Psoas muscle (tissue), 8 donors: Measurements from ENCODE around the gene HERPUD2. TPM values are rescaled to one million over a fixed set of nuclear protein-coding genes. Genes with fewer than 3 reads are reported as not detected.

Experiments used
- ATAC-seq, 4 donors: fragments of 200-7000 bp; cut with Tn5 transposase; one replicate each; pipeline ENCODE4 v1.9.1; 2020; ENCODE audit warnings: moderate library complexity in 3 of 4, mild to moderate bottlenecking in 2 of 4
- DNase-seq, 2 donors: peaks; one replicate each; pipeline ENCODE4 v3.0.0-alpha.2; 2020
- H3K27ac ChIP-seq: fragments of 200-600 bp; one replicate; pipeline ENCODE4 v1.8.0; 2022
- H3K27me3 ChIP-seq, 3 donors: fragments of 200-600 bp in 1 of 3; one replicate each; pipeline versions ENCODE4 v1.6.1 to v1.8.0; 2013 to 2022; ENCODE audit warnings: low read length in 2 of 3, mild to moderate bottlenecking in 2 of 3, moderate library complexity in 1 of 3; ENCODE audit not compliant: insufficient read depth in 3 of 3
- H3K36me3 ChIP-seq, 2 donors: fragments of 200-600 bp in 1 of 2; one replicate each; pipeline versions ENCODE4 v1.6.1 to v1.8.0; 2013 to 2022; ENCODE audit warnings: low read depth in 1 of 2, mild to moderate bottlenecking in 1 of 2, moderate library complexity in 1 of 2; ENCODE audit not compliant: insufficient read depth in 1 of 2
- H3K4me1 ChIP-seq: fragments of 200-600 bp; one replicate; pipeline ENCODE4 v1.8.0; 2022
- H3K4me3 ChIP-seq: fragments of 200-600 bp; one replicate; pipeline ENCODE4 v1.8.0; 2022; ENCODE audit warnings: mild to moderate bottlenecking
- H3K9me3 ChIP-seq: fragments of 200-600 bp; one replicate; pipeline ENCODE4 v1.8.0; 2022
- CTCF ChIP-seq: fragments of 200-600 bp; IDR thresholded peaks from one replicate; pipeline ENCODE4 v1.8.0; 2022; ENCODE audit warnings: antibody characterized with exemption
- WGBS, 3 donors: extraction: QIAGEN DNeasy Blood & Tissue Kit; methylation state at CpG; one replicate each; pipeline versions ENCODE4 v1.1.6 to v1.1.7; 2013; 5-methylcytosine and 5-hydroxymethylcytosine counted together
- intact Hi-C, 2 donors: fragments of 100-400 bp; cut with DNase I; formaldehyde crosslinking; loops; one replicate each; pipeline versions ENCODE4 v1.11.0 to v1.14.2; 2022
- polyA plus RNA-seq, 3 donors: library from polyadenylated mRNA; stranded (reverse); fragments of 200-250 nt; gene quantifications; one replicate each; pipeline ENCODE4 v1.2.3, GENCODE V29; 2013
- total RNA-seq, 4 donors: library from RNA; stranded (reverse); fragmentation: NEBNext Ultra II Directional in 2 of 4; extraction: Animal tissue kit (Norgen Biotek cat#: 25700) in 2 of 4; gene quantifications; one replicate each; pipeline versions ENCODE4 v1.2.1 to v1.2.4, GENCODE V29; 2021 to 2023
- donor health status: healthy with polysubstance abuse.
- donor health status: DM: no; HTN: no; CAD: no; lungs with moderate emphysema.
- donor health status: Bipolar disorder and iron deficiency.
- donor health status: healthy.
- donor health status: DM: yes; HTN: yes; CAD: no.
- donor health status: DM: no; HTN: no; CAD: no.
- donor health status: DM: no; HTN: no; CAD: no.
- donor health status: DM: yes; HTN: yes; CAD: no.

HERPUD2 gene
- total and polyA plus RNA-seq, 7 donors, result 7.9 to 21.5 (median 12.5) TPM

- H3K4me3 ChIP-seq, result no peak overlapping the region
- TF ChIP-seq CTCF, result no peak
- H3K9me3 ChIP-seq, result no peaks in the 10 kb centered on the region
- H3K27me3 ChIP-seq, result no peaks in the 10 kb centered on the region
- 42 to 52% (median 48%) methylated on average over 1 of the region's 1 CpG for WGBS, 3 donors
- intact Hi-C loops, result loop anchor here in 1 of 2 donors (2.0 kb wide), 1 partner anchor 101 kb away; no protein-coding TSS in a partner anchor
- H3K27ac ChIP-seq, result no peak overlapping the region
- H3K36me3 ChIP-seq, result no peaks in the 10 kb centered on the region
- ATAC-seq, result no peak
- no peak for DNase-seq
- no peaks in the 10 kb centered on the region for H3K4me1 ChIP-seq
These were observed 9.3 kb upstream of the HERPUD2 start for GRCh38 chr7:35704261-35704660.

GRCh38 chr7:35702541-35702940, 7.6 kb upstream of the HERPUD2 start:
- H3K27me3 ChIP-seq, result no peaks in the 10 kb centered on the region
- intact Hi-C loops, result no loop called here

GRCh38 chr7:35701287-35701900, 6.5 kb upstream of the HERPUD2 start:
- no peak for ATAC-seq
- H3K27me3 ChIP-seq, result no peaks in the 10 kb centered on the region
- H3K9me3 ChIP-seq, result no peaks in the 10 kb centered on the region
- H3K4me1 ChIP-seq, result peaks cover 4% of the 10 kb centered on the region
- no peak overlapping the region for H3K27ac ChIP-seq
- H3K36me3 ChIP-seq, result no peaks in the 10 kb centered on the region
- no peak for DNase-seq
- no peak for TF ChIP-seq CTCF
- WGBS, 3 donors, result 94 to 100% (median 94%) methylated on average over 1 of the region's 1 CpG
- intact Hi-C loops, result no loop called here
- no peak overlapping the region for H3K4me3 ChIP-seq

More at GRCh38 chr7:35702541-35702940, 7.6 kb upstream of the HERPUD2 start:
- DNase-seq, result no peak
- H3K27ac ChIP-seq, result no peak overlapping the region
- TF ChIP-seq CTCF, result no peak
- no peak overlapping the region for H3K4me3 ChIP-seq
- H3K4me1 ChIP-seq, result no peaks in the 10 kb centered on the region
- H3K36me3 ChIP-seq, result no peaks in the 10 kb centered on the region
- no peaks in the 10 kb centered on the region for H3K9me3 ChIP-seq
- no peak for ATAC-seq
- WGBS, 3 donors, result 81 to 90% (median 89%) methylated on average over 4 of the region's 4 CpGs

- WGBS, 3 donors, result 74 to 88% (median 84%) methylated on average over 2 of the region's 2 CpGs
- DNase-seq (no peak), ATAC-seq (no peak)
- Histone ChIP-seq H3K27ac (no peak overlapping the region), H3K4me3 (no peak overlapping the region), H3K27me3 (no peaks in the 10 kb centered on the region), H3K9me3 (no peaks in the 10 kb centered on the region), H3K36me3 (no peaks in the 10 kb centered on the region), H3K4me1 (peaks cover 4% of the 10 kb centered on the region)
- intact Hi-C loops, result no loop called here
- no peak for TF ChIP-seq CTCF
These were observed 5.9 kb upstream of the HERPUD2 start for GRCh38 chr7:35700865-35701264.

- TF ChIP-seq CTCF, result no peak
- Histone ChIP-seq H3K36me3 (no peaks in the 10 kb centered on the region), H3K9me3 (no peaks in the 10 kb centered on the region), H3K4me3 (no peak overlapping the region), H3K4me1 (peaks cover 4% of the 10 kb centered on the region), H3K27ac (no peak overlapping the region), H3K27me3 (no peaks in the 10 kb centered on the region)
- DNase-seq (no peak), ATAC-seq (no peak)
- intact Hi-C loops, result no loop called here
These were observed 5.4 kb upstream of the HERPUD2 start for GRCh38 chr7:35700333-35700732.
